HUES6 (cell line): ENCODE results near the gene EPHA6.
"Not testable (repeated sequence)": the region's sequence is repeated elsewhere in the genome, so short reads cannot be mapped to it uniquely, and the experiment has no call there.

Experiments used
- H3K27ac ChIP-seq: 2 replicates; pipeline ENCODE4 v1.7.0; 2013; ENCODE audit warnings: low read depth, mild to moderate bottlenecking, low read length, inconsistent platforms
- H3K27me3 ChIP-seq: 2 replicates; pipeline ENCODE4 v1.6.1; 2013; ENCODE audit warnings: low read length; ENCODE audit not compliant: control insufficient read depth, insufficient read depth
- H3K36me3 ChIP-seq: 2 replicates; pipeline ENCODE4 v1.6.1; 2013; ENCODE audit warnings: low read length; ENCODE audit not compliant: control insufficient read depth, insufficient read depth
- H3K4me1 ChIP-seq: 2 replicates; pipeline ENCODE4 v1.6.1; 2013; ENCODE audit warnings: low read length; ENCODE audit not compliant: control insufficient read depth, insufficient read depth
- H3K4me3 ChIP-seq: 2 replicates; pipeline ENCODE4 v1.5.1; 2013; ENCODE audit warnings: low read depth, low read length
- H3K9ac ChIP-seq: one replicate; pipeline ENCODE4 v1.6.1; 2013; ENCODE audit warnings: mild to moderate bottlenecking, low read length
- H3K9me3 ChIP-seq: 2 replicates; pipeline ENCODE4 v1.6.1; 2013; ENCODE audit warnings: low read depth, low read length; ENCODE audit not compliant: control insufficient read depth, insufficient read depth

EPHA6 gene

GRCh38 chr3:97613139-97613538 is 798.7 kb downstream of the EPHA6 start:
- Histone ChIP-seq H3K36me3 (no peaks in the 10 kb centered on the region), H3K4me1 (no peaks in the 10 kb centered on the region), H3K27me3 (no peaks in the 10 kb centered on the region), H3K27ac (no peak overlapping the region), H3K9me3 (peaks cover 4% of the 10 kb centered on the region; the same call in 1 of the 2 replicates), H3K9ac (no peak overlapping the region), H3K4me3 (no peak overlapping the region)

- not testable (repeated sequence) for H3K27ac ChIP-seq, H3K9ac ChIP-seq, H3K36me3 ChIP-seq, H3K4me3 ChIP-seq, H3K9me3 ChIP-seq, H3K27me3 ChIP-seq, H3K4me1 ChIP-seq
These were observed 806.1 kb downstream of the EPHA6 start for GRCh38 chr3:97620514-97620913.

- Histone ChIP-seq H3K9me3 (no peaks in the 10 kb centered on the region), H3K27ac (no peak overlapping the region), H3K4me3 (no peak overlapping the region), H3K36me3 (no peaks in the 10 kb centered on the region), H3K9ac (no peak overlapping the region), H3K27me3 (no peaks in the 10 kb centered on the region), H3K4me1 (no peaks in the 10 kb centered on the region)
These were observed 822.1 kb downstream of the EPHA6 start for GRCh38 chr3:97636465-97636864.

GRCh38 chr3:97646932-97647331 is 832.5 kb downstream of the EPHA6 start:
- Histone ChIP-seq H3K27ac (no peak overlapping the region), H3K27me3 (no peaks in the 10 kb centered on the region), H3K4me1 (no peaks in the 10 kb centered on the region), H3K36me3 (no peaks in the 10 kb centered on the region), H3K9me3 (no peaks in the 10 kb centered on the region), H3K9ac (no peak overlapping the region), H3K4me3 (no peak overlapping the region)

DNA sequence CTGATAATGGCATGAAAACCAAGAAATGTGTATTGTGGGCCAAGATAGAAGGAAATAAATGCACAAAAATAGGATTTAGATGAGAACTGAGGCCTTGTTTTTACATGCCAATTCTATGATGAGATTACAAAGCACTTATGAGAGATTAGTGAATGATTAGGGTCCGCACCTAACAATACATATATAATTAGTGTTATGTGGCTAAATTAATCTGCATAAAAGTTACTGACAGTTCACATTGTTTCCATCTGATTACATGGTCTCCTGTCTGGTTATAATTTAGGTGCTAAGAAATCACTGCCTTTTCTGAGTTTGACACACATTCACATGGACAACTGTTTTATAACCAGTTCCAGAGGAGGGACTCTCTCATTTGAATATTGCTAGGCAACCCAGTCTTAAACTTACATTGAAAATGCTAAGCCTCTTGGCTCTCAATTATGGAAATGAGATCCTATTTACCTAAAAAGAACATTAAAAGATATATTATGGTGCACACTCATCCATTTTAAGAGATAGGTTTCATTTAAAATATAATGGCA is 833.1 kb downstream of the EPHA6 start:
- no peaks in the 10 kb centered on the region for H3K9me3 ChIP-seq
- no peaks in the 10 kb centered on the region for H3K27me3 ChIP-seq
- no peaks in the 10 kb centered on the region for H3K4me1 ChIP-seq
- no peak overlapping the region for H3K4me3 ChIP-seq
- no peaks in the 10 kb centered on the region for H3K36me3 ChIP-seq
- no peak overlapping the region for H3K27ac ChIP-seq
- H3K9ac ChIP-seq: no peak overlapping the region

DNA sequence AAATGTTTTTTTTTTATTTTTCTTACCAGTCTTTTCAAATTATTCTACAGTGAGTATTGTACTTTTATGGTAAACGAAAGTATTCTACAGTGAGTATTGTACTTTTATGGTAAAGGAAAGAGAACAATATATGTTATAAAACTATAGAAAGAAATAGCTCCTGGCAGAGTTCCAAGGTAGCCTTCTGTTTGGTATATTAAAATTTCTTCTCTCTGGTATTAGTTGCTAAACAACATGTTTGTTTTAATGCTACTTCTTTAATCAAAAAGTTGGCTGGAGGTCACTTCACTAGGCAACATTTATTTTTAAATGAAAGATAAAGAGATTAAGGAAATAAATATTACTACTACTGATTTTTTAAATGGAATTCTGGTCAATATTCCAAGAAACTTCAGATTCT is 841.6 kb downstream of the EPHA6 start:
- H3K9me3 ChIP-seq: peaks cover 2% of the 10 kb centered on the region; the same call in 1 of the 2 replicates

GRCh38 chr3:97656638-97657037 is 842.2 kb downstream of the EPHA6 start:
- Histone ChIP-seq H3K36me3 (no peaks in the 10 kb centered on the region), H3K4me3 (no peak overlapping the region), H3K27ac (no peak overlapping the region), H3K9me3 (peaks cover 2% of the 10 kb centered on the region; the same call in 1 of the 2 replicates), H3K4me1 (peaks cover 5% of the 10 kb centered on the region), H3K9ac (no peak overlapping the region), H3K27me3 (no peaks in the 10 kb centered on the region)

More for the DNA sequence above, 841.6 kb downstream of the EPHA6 start:
- Histone ChIP-seq H3K4me3 (no peak overlapping the region), H3K27ac (no peak overlapping the region), H3K27me3 (no peaks in the 10 kb centered on the region), H3K36me3 (no peaks in the 10 kb centered on the region), H3K9ac (no peak overlapping the region), H3K4me1 (peaks cover 2% of the 10 kb centered on the region; the same call in 1 of the 2 replicates)

DNA sequence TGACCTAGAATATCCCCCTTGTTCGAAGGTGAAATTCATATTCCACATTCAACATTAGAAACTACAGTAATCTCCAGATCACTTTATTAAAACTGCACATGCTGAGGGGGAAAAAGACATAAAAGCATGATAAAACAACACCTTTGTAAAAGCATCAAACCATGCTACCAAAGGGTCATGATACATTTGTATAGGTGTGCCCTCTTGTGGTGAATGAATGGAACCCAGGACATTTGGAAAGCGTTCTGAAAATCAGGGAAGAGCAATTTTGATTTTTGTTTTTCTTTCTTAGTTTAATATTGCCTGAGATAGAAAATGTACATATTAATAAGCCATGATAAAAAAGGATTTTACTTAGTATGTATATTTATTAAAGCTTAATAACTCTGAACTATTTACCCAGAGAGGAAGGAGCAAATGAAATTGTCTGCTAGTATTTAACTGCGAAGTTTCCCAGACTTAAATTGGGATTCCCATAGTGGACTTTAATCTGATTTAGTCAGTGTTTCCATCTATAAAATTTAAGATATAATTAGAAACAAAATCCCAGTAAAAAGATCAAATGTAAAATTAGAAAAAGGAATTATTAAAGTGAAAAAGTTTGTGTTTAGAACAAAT is 844.4 kb downstream of the EPHA6 start:
- H3K4me3 ChIP-seq: no peak overlapping the region
- H3K27me3 ChIP-seq: no peaks in the 10 kb centered on the region
- no peak overlapping the region for H3K9ac ChIP-seq
- H3K27ac ChIP-seq: no peak overlapping the region
- H3K4me1 ChIP-seq: peaks cover 17% of the 10 kb centered on the region
- peaks cover 2% of the 10 kb centered on the region; the same call in 1 of the 2 replicates for H3K9me3 ChIP-seq
- H3K36me3 ChIP-seq: no peaks in the 10 kb centered on the region

DNA sequence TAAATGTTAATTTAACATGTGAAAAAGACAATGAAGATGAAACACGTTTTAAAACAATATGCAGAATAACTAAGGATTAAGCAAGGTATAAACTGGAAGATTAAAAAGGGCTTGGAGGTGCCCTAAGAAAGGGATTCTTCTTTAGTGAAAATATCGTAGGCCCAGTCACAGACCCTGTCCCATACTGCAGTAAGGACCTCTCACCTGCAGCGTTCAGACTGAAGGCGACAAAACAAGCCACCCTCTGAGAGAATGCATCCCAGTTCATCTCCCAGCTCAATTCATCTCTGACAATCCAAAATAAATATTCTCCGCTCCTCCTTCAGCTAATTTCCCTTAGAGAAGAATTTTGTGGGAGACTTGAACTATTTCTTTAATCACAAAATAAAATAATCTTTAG is 847.9 kb downstream of the EPHA6 start:
- Histone ChIP-seq H3K27ac (peak overlapping the region; percentile 20; the same call in 1 of the 2 replicates), H3K4me3 (no peak overlapping the region), H3K9me3 (peaks cover 4% of the 10 kb centered on the region; the same call in 1 of the 2 replicates), H3K4me1 (peaks cover 20% of the 10 kb centered on the region), H3K9ac (no peak overlapping the region), H3K27me3 (no peaks in the 10 kb centered on the region), H3K36me3 (no peaks in the 10 kb centered on the region)

DNA sequence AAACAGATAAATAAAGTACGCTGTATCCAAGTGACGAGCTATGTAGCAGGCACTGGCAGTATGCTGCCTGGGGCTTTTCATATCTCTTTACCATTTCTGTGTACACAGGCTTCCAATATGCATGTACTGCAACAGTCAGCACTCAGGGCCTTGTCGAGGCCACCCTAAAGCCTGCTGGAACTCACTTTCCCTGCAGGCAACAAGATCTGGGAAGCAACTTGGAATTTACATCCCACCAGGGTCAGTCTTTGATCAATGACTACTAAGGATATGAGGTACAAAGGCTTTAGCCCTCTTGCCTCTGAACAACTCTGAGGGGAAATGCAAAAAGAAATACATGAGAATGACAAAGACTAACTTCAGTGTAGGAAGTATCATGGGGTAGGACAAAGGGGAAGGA is 848.4 kb downstream of the EPHA6 start:
- H3K4me3 ChIP-seq: no peak overlapping the region
- H3K9me3 ChIP-seq: peaks cover 4% of the 10 kb centered on the region; the same call in 1 of the 2 replicates
- H3K27ac ChIP-seq: peak overlapping the region; percentile 20; the same call in 1 of the 2 replicates
- no peak overlapping the region for H3K9ac ChIP-seq
- H3K27me3 ChIP-seq: no peaks in the 10 kb centered on the region
- no peaks in the 10 kb centered on the region for H3K36me3 ChIP-seq
- peaks cover 20% of the 10 kb centered on the region for H3K4me1 ChIP-seq

- Histone ChIP-seq H3K9me3 (peaks cover 4% of the 10 kb centered on the region; the same call in 1 of the 2 replicates), H3K4me1 (peaks cover 18% of the 10 kb centered on the region), H3K27me3 (no peaks in the 10 kb centered on the region), H3K4me3 (no peak overlapping the region), H3K27ac (no peak overlapping the region), H3K9ac (no peak overlapping the region), H3K36me3 (no peaks in the 10 kb centered on the region)
These were observed 851.5 kb downstream of the EPHA6 start for GRCh38 chr3:97665896-97666295.
